A549 (cell line): ENCODE results near the gene RAB30. TPM values are rescaled to one million over a fixed set of nuclear protein-coding genes. Genes with fewer than 3 reads are reported as not detected.

Source experiments
- ATAC-seq, 2 experiments: fragments of 200-7000 bp in 1 of 2; fragments of >200 bp in 1 of 2; cut with Nextera tagmentation in 1 of 2; cut with Tn5 transposase in 1 of 2; 3 replicates each; pipeline versions ENCODE4 v1.8.0 to v1.9.1; 2018 to 2020; ENCODE audit warnings: mild to moderate bottlenecking in 1 of 2, moderate library complexity in 1 of 2
- CTCF ChIA-PET: fragments of 300-600 bp; sonication (Branson Sonifier 250); formaldehyde crosslinking; extraction: SDS; loops from one replicate; lab custom pipeline; 2021; ENCODE audit warnings: antibody characterized with exemption, inconsistent platforms; lab: Yijun Ruan, JAX
- POLR2A ChIA-PET: fragments of 350-600 bp; formaldehyde crosslinking; extraction: SDS; loops from one replicate; lab custom pipeline; 2021; ENCODE audit warnings: antibody characterized with exemption, inconsistent platforms; lab: Yijun Ruan, JAX
- DNase-seq, 2 experiments: peaks; one replicate each; pipeline versions ENCODE4 v3.0.0 to v3.0.0-alpha.2; 2011 to 2016; ENCODE audit warnings: low read depth in 1 of 2, low spot score in 1 of 2
- FAIRE-seq: peaks from 2 replicates; lab custom pipeline; 2011; peaks lifted over from hg19 to GRCh38; lab: Jason Lieb, UNC
- H3K27ac ChIP-seq, 2 experiments: fragments of >200 bp; sonication (Bioruptor Twin); formaldehyde crosslinking; 3 replicates each; pipeline ENCODE4 v1.5.1; 2016 to 2017
- H3K4me1 ChIP-seq: fragments of >200 bp; sonication (Bioruptor Twin); formaldehyde crosslinking; 3 replicates; pipeline ENCODE4 v1.6.1; 2016
- H3K4me2 ChIP-seq: fragments of >200 bp; sonication (Bioruptor Twin); formaldehyde crosslinking; 3 replicates; pipeline ENCODE4 v1.6.1; 2016
- H3K4me3 ChIP-seq: fragments of >200 bp; sonication (Bioruptor Twin); formaldehyde crosslinking; 3 replicates; pipeline ENCODE4 v1.5.1; 2016
- H3K9me3 ChIP-seq: fragments of >200 bp; sonication (Bioruptor Twin); formaldehyde crosslinking; 3 replicates; pipeline ENCODE4 v1.6.1; 2016
- BCL3 ChIP-seq: fragments of >200 bp; sonication (Bioruptor Twin); formaldehyde crosslinking; IDR thresholded peaks from 3 replicates; pipeline ENCODE4 v1.6.1; 2016
- CBX2 ChIP-seq: fragments of 200-600 bp; sonication (generic); IDR thresholded peaks from 2 replicates; pipeline ENCODE4 v1.6.1; 2016; ENCODE audit warnings: low read depth, mild to moderate bottlenecking, borderline replicate concordance
- CEBPB ChIP-seq, 2 experiments: fragments of >200 bp in 1 of 2; sonication (Bioruptor Twin) in 1 of 2; formaldehyde crosslinking in 1 of 2; IDR thresholded peaks; 2 replicates each; pipeline ENCODE4 v1.6.1; 2012 to 2016
- CTCF ChIP-seq: fragments of >200 bp; sonication (Bioruptor Twin); formaldehyde crosslinking; IDR thresholded peaks from 3 replicates; pipeline ENCODE4 v1.5.1; 2016
- E2F6 ChIP-seq: IDR thresholded peaks from 2 replicates; pipeline ENCODE4 v1.6.1; 2012; ENCODE audit warnings: low read depth, borderline replicate concordance
- EHMT2 ChIP-seq: fragments of 200-600 bp; sonication (generic); IDR thresholded peaks from 2 replicates; pipeline ENCODE4 v1.6.1; 2016; ENCODE audit warnings: antibody characterized with exemption, low read depth, mild to moderate bottlenecking, moderate library complexity
- ESRRA ChIP-seq: fragments of 150-350 bp; IDR thresholded peaks from 2 replicates; pipeline ENCODE4 v1.6.1; 2014; ENCODE audit warnings: mild to moderate bottlenecking, low read length, borderline replicate concordance
- FOSL2 ChIP-seq, 2 experiments: fragments of 450-650 bp in 1 of 2; fragments of >200 bp in 1 of 2; sonication (Bioruptor Twin) in 1 of 2; formaldehyde crosslinking; IDR thresholded peaks; 2 replicates each; pipeline versions ENCODE4 v1.5.0 to v1.6.1; 2016 to 2020; ENCODE audit warnings: mild to moderate bottlenecking in 1 of 2, moderate library complexity in 1 of 2
- HDAC2 ChIP-seq: fragments of 200-600 bp; sonication (generic); IDR thresholded peaks from 2 replicates; pipeline ENCODE4 v1.6.1; 2016
- HEYL ChIP-seq: fragments of 250-450 bp; sonication (Bioruptor Pico); IDR thresholded peaks from 2 replicates; pipeline ENCODE4 v1.8.0; 2021; ENCODE audit warnings: mild to moderate bottlenecking, moderate library complexity
- HOXA7 ChIP-seq: fragments of 250-450 bp; sonication (Bioruptor Pico); IDR thresholded peaks from 2 replicates; pipeline ENCODE4 v1.5.0; 2020; ENCODE audit warnings: mild to moderate bottlenecking, moderate library complexity
- JUNB ChIP-seq: fragments of >200 bp; sonication (Bioruptor Twin); formaldehyde crosslinking; IDR thresholded peaks from 2 replicates; pipeline ENCODE4 v1.6.1; 2016
- KDM1A ChIP-seq: fragments of 200-600 bp; sonication (generic); IDR thresholded peaks from 2 replicates; pipeline ENCODE4 v1.6.1; 2016; ENCODE audit warnings: low read depth, mild to moderate bottlenecking
- MAFK ChIP-seq: fragments of 450-650 bp; IDR thresholded peaks from 2 replicates; pipeline ENCODE4 v1.6.1; 2014; ENCODE audit not compliant: partially characterized antibody
- MAX ChIP-seq: IDR thresholded peaks from 2 replicates; pipeline ENCODE4 v1.6.1; 2012
- MAZ ChIP-seq: fragments of 150-350 bp; IDR thresholded peaks from 2 replicates; pipeline ENCODE4 v1.6.1; 2014; ENCODE audit warnings: antibody characterized with exemption, low read depth, low read length, borderline replicate concordance
- MYC ChIP-seq: IDR thresholded peaks from 2 replicates; pipeline ENCODE4 v1.6.1; 2012; ENCODE audit warnings: mild to moderate bottlenecking, inconsistent platforms, low read length, improper control_type of control experiment, borderline replicate concordance
- NPAS2 ChIP-seq: fragments of 250-450 bp; sonication (Bioruptor Pico); IDR thresholded peaks from 2 replicates; pipeline ENCODE4 v1.8.0; 2022; ENCODE audit warnings: mild to moderate bottlenecking, moderate library complexity, borderline replicate concordance
- NR3C1 ChIP-seq: fragments of >200 bp; sonication (Bioruptor Twin); formaldehyde crosslinking; IDR thresholded peaks from 3 replicates; pipeline ENCODE4 v1.6.1; 2017
- PHF8 ChIP-seq: fragments of 200-600 bp; sonication (generic); IDR thresholded peaks from 2 replicates; pipeline ENCODE4 v1.6.1; 2016; ENCODE audit warnings: low read depth, mild to moderate bottlenecking, antibody characterized with exemption, moderate library complexity, borderline replicate concordance
- POLR2A ChIP-seq: IDR thresholded peaks from 2 replicates; pipeline ENCODE4 v1.6.1; 2012; ENCODE audit warnings: mild to moderate bottlenecking, low read length
- RAD21 ChIP-seq, 2 experiments: fragments of >200 bp in 1 of 2; sonication (Bioruptor Twin) in 1 of 2; formaldehyde crosslinking in 1 of 2; IDR thresholded peaks in 1 of 2; conservative IDR thresholded peaks in 1 of 2; 2 replicates in 1 of 2; 3 replicates in 1 of 2; pipeline ENCODE4 v1.6.1; 2012 to 2018; ENCODE audit warnings: inconsistent platforms in 1 of 2
- RARB ChIP-seq: fragments of 250-450 bp; sonication (Bioruptor Pico); IDR thresholded peaks from 2 replicates; pipeline ENCODE4 v1.8.0; 2021; ENCODE audit warnings: mild to moderate bottlenecking, moderate library complexity
- REST ChIP-seq: fragments of 200-600 bp; sonication (generic); IDR thresholded peaks from 2 replicates; pipeline ENCODE4 v1.6.1; 2016; ENCODE audit warnings: antibody characterized with exemption, mild to moderate bottlenecking, moderate library complexity
- RNF2 ChIP-seq: fragments of 200-600 bp; sonication (generic); IDR thresholded peaks from 2 replicates; pipeline ENCODE4 v1.6.1; 2016; ENCODE audit warnings: low read depth, mild to moderate bottlenecking, antibody characterized with exemption, moderate library complexity, borderline replicate concordance
- SMC3 ChIP-seq: fragments of >200 bp; sonication (Bioruptor Twin); formaldehyde crosslinking; IDR thresholded peaks from 3 replicates; pipeline ENCODE4 v1.6.1; 2018; ENCODE audit warnings: inconsistent platforms
- TFCP2L1 ChIP-seq: fragments of 250-450 bp; sonication (Bioruptor Pico); IDR thresholded peaks from 2 replicates; pipeline ENCODE4 v1.5.0; 2021; ENCODE audit warnings: mild to moderate bottlenecking
- USF2 ChIP-seq: fragments of 450-650 bp; IDR thresholded peaks from 2 replicates; pipeline ENCODE4 v1.6.1; 2014; ENCODE audit warnings: antibody characterized with exemption
- ZNF302 ChIP-seq: fragments of 250-450 bp; sonication (Bioruptor Pico); IDR thresholded peaks from 2 replicates; pipeline ENCODE4 v1.9.0; 2021; ENCODE audit warnings: inconsistent platforms, mild to moderate bottlenecking, moderate library complexity
- WGBS: methylation state at CpG from one replicate; pipeline ENCODE4 v1.1.6; 2017; ENCODE audit errors: missing lambda C conversion rate; 5-methylcytosine and 5-hydroxymethylcytosine counted together
- polyA minus RNA-seq: library from RNA; depleted of rRNA, polyadenylated mRNA; stranded (reverse); fragments of >200 nt; gene quantifications from 2 replicates; pipeline ENCODE4 v1.2.3, GENCODE V29; 2011; rRNA and poly(A)+ RNA removed
- polyA plus RNA-seq, 4 experiments: library from polyadenylated mRNA; depleted of rRNA in 3 of 4; stranded (reverse); fragments of >200 nt; fragmentation: RNase III in 1 of 4; extraction: RNeasy Plus Mini Kit Qiagen cat#74134 plus additional on column Dnase treatment in 1 of 4; gene quantifications; 2 replicates in 3 of 4; 3 replicates in 1 of 4; pipeline ENCODE4 v1.2.3, GENCODE V29; 2011 to 2017

The RAB30 gene
- polyA plus RNA-seq (2011; rRNA removed) (6.2 and 7.0 TPM in 2 replicates), polyA plus RNA-seq (2017; fragmentation: RNase III; extraction: RNeasy Plus Mini Kit Qiagen cat#74134 plus additional on column Dnase treatment) (3.9 to 4.7 TPM (median 4.2 TPM) in 3 replicates), polyA minus RNA-seq (5.8 and 10.3 TPM in 2 replicates)
- polyA plus RNA-seq (2012; cell fraction: cytosol; rRNA removed), result 1.6 and 2.0 TPM in 2 replicates
- polyA plus RNA-seq (2012; cell fraction: nucleus; rRNA removed), result 1.4 and 1.6 TPM in 2 replicates

GRCh38 chr11:83071567-83072349, at the start of gene RAB30:
Gene RAB30, minus strand, starts transcription at chr11:83071897. Its CDS starts 74,581 bp downstream, at chr11:82997316.
- peak within 1 kb of the TSS; percentile 89 to 92 for H3K27ac ChIP-seq
- peak; percentile 95 to 98 for ATAC-seq
- H3K4me1 ChIP-seq, result peaks cover 25% of the 10 kb centered on the region
- H3K4me3 ChIP-seq, result peak within 1 kb of the TSS; percentile 84
- FAIRE-seq, result peak; percentile 93
- no peaks in the 10 kb centered on the region for H3K9me3 ChIP-seq
- POLR2A ChIA-PET, result interaction anchor here (0.5 to 3.1 kb wide), 8 partner anchors 13 to 170 kb away, joined by 3 to 32 read pairs (median 3); partner anchors contain the start of genes DDIAS and PCF11
- peak; percentile 99 to 100 for DNase-seq
- WGBS, result 2% methylated on average over 35 of the region's 35 CpGs
- peak within 1 kb of the TSS; percentile 91 for H3K4me2 ChIP-seq
- CTCF ChIA-PET, result interaction anchor here (0.5 to 1.8 kb wide), 10 partner anchors 9 to 296 kb away, joined by 3 to 6 read pairs (median 3); partner anchors contain the start of genes CCDC90B and DDIAS
- TF ChIP-seq ESRRA (no peak), NR3C1 (no peak), TFCP2L1 (CRISPR knock-in tag) (no peak), E2F6 (no peak), PHF8 (peak; percentile 92), KDM1A (no peak), POLR2A (peak; percentile 72), MAX (peak; percentile 52; the same call in 1 of the 2 replicates), BCL3 (peak; percentile 90; the same call in 2 of the 3 replicates), JUNB (no peak), USF2 (no peak), EHMT2 (no peak), MAFK (no peak), CEBPB (IDR thresholded peaks at IDR 0.05) (0 out of 4 replicates have a peak, but pooled peaks have one; percentile 13 to 27), RNF2 (no peak), RAD21 (conservative IDR thresholded peaks at IDR 0.05 in 1 of 2, IDR thresholded peaks at IDR 0.05 in 1 of 2) (no peak), FOSL2 (IDR thresholded peaks at IDR 0.05) (0 out of 2 replicates have a peak, but pooled peaks have one; percentile 10), FOSL2 (CRISPR knock-in tag; IDR thresholded peaks at IDR 0.05) (peak; percentile 88), MYC (peak; percentile 58; the same call in 1 of the 2 replicates), CBX2 (no peak), HEYL (CRISPR knock-in tag) (no peak), HDAC2 (no peak), SMC3 (no peak), ZNF302 (no peak), MAZ (no peak), RARB (no peak), HOXA7 (CRISPR knock-in tag) (no peak), REST (no peak), NPAS2 (CRISPR knock-in tag) (no peak), CTCF (no peak)
